ENCODE results near the gene CA7.
A peak's percentile ranks its signal among the peaks of the same experiment; 100 is the strongest.

The CA7 gene

GRCh38 chr16:66844342-66845079 is at the start of gene CA7:
Gene CA7 (plus strand): TSS chr16:66844414. CDS start chr16:66844488, 74 bp downstream.
- no peak for DNase-seq (ENCODE audit: low read depth in 1 of 2, low spot score in 1 of 2)

- DNase-seq (ENCODE audit: low read depth in 1 of 2, low spot score in 1 of 2): no peak
These were observed 46.1 kb upstream of the CA7 start for GRCh38 chr16:66798161-66798560.

DNA sequence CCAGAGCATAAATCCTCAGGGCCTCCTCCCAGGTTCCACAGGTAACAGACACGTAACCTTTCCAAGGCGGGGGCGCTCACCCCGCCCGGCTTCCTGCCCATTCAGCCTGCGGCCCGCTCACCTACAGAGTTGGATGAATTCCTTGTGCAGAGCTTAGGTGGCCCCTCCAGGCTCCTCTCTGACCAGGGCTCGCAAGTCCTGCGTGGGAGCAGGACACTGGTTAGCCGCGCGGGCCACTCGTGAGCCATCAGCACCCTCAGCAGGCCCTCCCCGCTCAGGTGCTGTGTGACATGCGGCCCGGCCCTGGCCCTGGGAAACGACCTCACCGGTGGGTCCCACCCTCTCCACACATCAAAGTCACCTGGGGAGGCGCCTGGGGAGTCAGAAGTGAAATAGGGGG is 43.4 kb upstream of the CA7 start:
- no peak for DNase-seq (ENCODE audit: low read depth in 1 of 2, low spot score in 1 of 2)

- DNase-seq (ENCODE audit: low read depth in 1 of 2, low spot score in 1 of 2): no peak
These were observed 42.7 kb upstream of the CA7 start, which contains the start of gene TERB1 for GRCh38 chr16:66801320-66802105. Gene TERB1 (minus strand): TSS chr16:66801584. CDS start chr16:66796798, 4,786 bp downstream.

DNA sequence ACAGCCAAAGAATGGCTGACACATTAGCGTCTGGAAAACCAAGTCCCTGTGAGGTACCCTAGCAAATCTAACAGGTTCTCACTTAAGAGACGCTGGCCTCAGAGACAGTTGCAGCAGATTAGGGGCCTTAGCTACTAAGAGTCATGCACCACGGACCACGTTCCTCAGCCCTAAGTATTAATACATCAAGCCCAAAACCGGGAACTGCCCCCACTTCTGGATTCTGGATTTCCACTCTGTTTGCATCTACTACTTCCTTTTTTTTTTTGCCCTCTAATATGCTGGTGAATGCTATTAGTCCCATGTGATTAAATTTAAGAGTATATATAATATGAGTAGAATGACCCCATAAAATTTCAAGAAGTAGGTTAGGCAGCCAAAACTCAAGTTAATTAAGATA is 42.1 kb upstream of the CA7 start:
- DNase-seq (ENCODE audit: low read depth in 1 of 2, low spot score in 1 of 2): no peak

DNA sequence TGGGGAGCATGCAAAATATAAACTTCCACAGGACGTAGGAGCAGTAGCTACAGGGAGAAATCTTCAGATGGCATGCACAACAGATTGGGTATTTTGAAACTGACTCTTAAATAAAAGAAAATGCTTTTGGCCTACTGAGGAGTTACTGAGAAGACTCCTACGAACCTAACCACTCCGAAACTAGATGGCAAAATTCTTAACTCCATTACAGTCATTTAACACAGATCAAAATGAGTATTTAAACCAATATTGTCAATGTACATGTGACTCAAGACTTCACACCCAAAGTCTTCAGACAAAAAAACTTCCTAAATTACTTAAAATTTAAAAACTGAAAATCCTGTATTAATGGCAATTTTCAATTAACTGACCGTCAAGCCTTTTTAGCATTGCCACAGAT is 34.4 kb upstream of the CA7 start:
- DNase-seq (ENCODE audit: low read depth in 1 of 2, low spot score in 1 of 2): no peak

DNA sequence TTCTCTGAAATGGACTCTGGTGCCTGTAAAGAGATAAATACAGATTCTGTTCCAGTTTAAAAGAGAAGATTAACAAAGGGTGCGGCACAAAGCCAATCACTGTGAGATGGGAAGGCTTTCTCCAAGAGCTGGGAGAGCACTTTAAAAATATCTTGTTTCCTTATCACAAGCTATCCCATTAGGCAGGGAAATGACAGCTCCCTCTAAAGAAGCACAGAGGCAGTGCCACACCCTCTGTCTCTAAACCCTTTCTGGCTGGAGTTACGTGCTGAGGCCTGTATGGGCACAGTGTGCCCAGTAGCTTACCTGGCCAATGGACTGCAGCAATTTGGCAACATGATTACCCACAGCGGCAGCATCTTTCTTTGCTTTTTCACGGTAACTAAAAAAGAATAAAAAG is 33.8 kb upstream of the CA7 start:
- no peak for DNase-seq (ENCODE audit: low read depth in 1 of 2, low spot score in 1 of 2)

DNA sequence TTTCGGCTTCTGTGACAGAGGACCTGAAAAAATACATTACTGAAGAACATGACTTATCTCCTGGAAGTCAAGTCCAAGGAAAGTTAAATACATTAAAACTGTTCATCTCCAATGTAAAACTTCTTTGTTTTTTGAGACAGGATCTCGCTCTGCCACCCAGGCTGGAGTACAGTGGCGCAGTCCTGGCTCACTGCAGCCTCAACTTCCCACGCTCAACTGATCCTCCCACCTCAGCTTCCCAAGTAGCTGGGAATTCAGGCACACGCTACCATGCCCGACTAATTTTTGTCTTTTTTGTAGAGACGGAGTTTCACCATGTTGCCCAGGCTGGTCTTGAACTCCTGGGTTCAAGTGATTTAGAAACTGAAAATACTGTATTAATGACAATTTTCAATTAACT is 33.2 kb upstream of the CA7 start:
- DNase-seq (ENCODE audit: low read depth in 1 of 2, low spot score in 1 of 2): no peak

GRCh38 chr16:66814734-66815133 is 29.5 kb upstream of the CA7 start:
- DNase-seq (ENCODE audit: low read depth in 1 of 2, low spot score in 1 of 2): no peak

- DNase-seq (ENCODE audit: low read depth in 1 of 2, low spot score in 1 of 2): no peak
These were observed 20.2 kb upstream of the CA7 start for GRCh38 chr16:66824006-66824405.

- DNase-seq (ENCODE audit: low read depth in 1 of 2, low spot score in 1 of 2): peak; percentile 75 to 88
These were observed 13.5 kb upstream of the CA7 start, which contains the start of gene NAE1 for GRCh38 chr16:66830422-66831404. Gene NAE1 (minus strand): TSS chr16:66830976. CDS start chr16:66830899, 77 bp downstream.

DNA sequence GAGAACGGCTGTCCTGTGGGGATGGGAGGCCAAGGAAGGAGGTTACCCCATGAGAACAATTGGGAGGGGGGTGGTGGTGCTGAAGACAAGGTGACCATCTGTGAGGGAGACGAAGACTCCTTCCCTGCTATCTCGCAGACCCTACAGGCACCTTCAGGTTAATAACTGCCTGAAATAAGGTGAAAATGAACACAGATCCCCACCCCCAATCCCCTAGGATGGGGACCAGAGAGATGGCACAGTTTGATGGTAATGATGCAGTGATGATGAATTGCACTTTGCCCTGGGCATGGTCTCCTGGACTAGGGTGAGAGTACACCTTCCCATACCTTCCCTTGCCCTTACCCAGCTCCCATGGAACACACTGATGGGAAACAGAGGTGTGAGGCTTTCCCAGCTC is 12.0 kb upstream of the CA7 start:
- no peak for DNase-seq (ENCODE audit: low read depth in 1 of 2, low spot score in 1 of 2)

DNA sequence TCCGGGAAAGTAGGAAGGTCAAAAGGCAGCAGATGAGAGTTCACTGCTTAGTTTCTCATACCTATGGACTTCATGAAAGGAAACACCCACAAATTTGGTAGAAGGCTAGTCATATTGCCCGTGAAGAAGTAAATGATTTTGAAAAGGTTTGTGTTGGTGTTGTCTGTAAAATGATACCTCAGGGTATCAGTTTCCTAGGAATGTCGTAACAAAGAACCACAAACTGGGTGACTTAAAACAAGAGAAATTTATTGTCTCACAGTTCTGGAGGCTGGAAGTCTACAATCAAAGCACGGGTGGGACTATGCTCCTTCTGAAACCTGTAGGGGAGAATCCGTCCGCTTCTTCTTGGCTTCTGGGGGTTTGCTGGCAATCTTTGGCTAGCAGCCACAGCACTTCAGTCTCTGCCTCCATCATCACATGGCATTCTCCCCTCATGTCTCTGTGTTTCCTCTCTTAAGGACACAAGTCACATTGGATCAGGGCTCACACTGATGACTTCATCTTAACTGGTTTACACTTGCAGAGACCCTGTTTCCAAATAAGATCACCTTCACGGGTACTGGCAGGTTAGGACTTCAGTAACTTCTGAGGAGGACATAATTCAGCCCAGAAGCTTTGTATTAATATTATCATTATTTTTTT is 11.4 kb upstream of the CA7 start:
- DNase-seq (ENCODE audit: low read depth in 1 of 2, low spot score in 1 of 2): no peak

- DNase-seq (ENCODE audit: low read depth in 1 of 2, low spot score in 1 of 2): no peak
These were observed 9.5 kb upstream of the CA7 start for GRCh38 chr16:66834746-66835145.

DNA sequence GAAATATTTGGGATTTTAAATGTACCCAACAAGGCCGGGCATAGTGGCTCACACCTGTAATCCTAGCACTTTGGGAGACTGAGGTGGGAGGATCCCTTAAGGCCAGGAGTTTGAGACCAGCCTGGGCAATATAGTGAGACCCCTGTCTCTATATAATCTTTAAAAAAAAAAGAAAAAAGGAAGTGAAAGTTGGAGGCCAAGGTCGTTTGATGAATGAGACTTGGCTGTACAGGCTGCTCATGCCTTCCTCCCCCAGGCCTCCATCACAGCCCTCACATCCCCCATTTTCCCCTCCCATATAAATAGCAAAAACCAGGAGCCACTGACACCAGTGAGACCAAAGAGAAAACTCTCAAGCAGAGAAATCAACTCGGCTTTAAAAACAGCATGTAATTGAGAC is 3.3 kb upstream of the CA7 start:
- DNase-seq (ENCODE audit: low read depth in 1 of 2, low spot score in 1 of 2): no peak

- no peak for DNase-seq (ENCODE audit: low read depth in 1 of 2, low spot score in 1 of 2)
These were observed 2.8 kb upstream of the CA7 start for GRCh38 chr16:66841366-66841765.

GRCh38 chr16:66842765-66843164 is 1.4 kb upstream of the CA7 start:
- DNase-seq (ENCODE audit: low read depth in 1 of 2, low spot score in 1 of 2): no peak

DNA sequence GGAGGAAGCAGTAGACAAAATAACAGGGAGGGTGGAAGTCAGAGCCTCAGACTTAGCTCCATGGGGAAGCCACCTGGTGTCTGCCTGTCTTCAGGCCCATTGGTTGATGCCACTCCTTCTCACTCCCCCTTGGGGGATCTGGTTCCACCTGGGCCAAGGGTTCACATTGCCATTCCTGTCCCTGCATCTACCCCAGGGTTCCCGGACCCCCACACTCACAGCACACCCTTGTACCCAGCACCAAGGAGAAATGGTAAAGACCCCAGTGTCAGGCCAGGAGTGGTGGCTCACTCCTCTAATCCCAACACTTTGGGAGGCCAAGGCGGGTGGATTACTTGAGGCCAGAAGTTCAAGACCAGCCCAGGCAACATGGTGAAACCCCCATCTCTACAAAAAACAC is 1.0 kb upstream of the CA7 start:
- no peak for DNase-seq (ENCODE audit: low read depth in 1 of 2, low spot score in 1 of 2)

DNA sequence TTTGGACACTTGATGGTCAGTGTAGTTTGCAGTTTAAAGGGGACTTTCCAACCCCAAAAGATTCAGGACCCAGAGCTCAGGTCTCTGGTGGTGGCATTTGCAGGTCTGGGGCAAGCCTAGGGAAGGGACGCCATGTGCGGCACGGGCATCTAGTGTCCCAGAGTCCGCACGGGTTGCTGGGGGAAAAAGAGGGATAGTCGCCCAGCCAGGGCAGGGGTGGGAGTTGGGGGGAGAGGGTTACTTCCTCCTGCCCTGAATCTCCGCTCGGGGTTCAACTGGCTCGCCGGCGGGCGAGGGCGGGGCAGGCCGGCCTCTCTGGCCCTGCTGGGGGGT is 239 bp upstream of the CA7 start:
- no peak for DNase-seq (ENCODE audit: low read depth in 1 of 2, low spot score in 1 of 2)

DNA sequence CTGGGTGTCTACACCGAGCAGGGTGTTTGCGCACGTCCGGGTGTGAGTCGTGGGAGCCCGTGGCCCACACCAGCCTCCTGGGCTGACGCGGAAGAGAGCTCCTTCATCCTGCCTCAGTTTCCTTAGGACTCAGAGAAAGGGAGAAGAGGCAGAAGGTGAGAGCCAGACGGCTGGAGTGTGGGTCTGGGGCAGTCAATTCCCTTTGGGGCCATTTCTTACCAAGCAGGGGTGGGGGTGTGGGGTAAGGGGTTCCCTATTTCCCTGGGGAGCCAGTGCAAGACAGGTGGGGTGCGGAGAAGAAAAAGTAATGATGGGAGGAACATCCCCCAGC is 831 bp downstream of the CA7 start:
- DNase-seq (ENCODE audit: low read depth in 1 of 2, low spot score in 1 of 2): no peak

DNA sequence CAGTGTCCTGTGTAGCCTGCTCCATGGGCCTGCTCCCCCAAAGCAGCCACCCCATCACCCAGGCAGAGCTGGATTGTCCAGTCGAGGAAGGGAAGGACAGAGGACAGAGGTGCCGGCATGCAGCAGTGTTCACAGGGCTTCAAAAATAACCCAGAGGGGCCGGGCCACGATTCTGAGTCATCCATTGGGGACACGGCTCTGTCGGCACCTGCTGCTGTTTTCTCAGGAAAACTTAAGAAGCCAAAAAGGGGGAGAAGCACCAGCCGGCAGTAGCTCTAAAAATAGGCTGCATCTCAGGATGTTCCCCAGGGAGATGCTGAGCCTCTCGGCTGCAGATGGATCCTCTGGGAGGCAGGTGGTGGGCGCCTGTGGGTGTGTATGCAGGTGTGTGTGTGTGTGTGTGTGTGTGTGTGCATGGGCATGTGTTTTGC is 1.6 kb downstream of the CA7 start:
- no peak for DNase-seq (ENCODE audit: low read depth in 1 of 2, low spot score in 1 of 2)

Data from activated T-helper 1 cell treated with anti-CD3 and anti-CD28 coated beads, Interleukin-2, amount 50 U/mL, for 16 hours (primary cell).